Fibroblast of skin of right biceps (primary cell): Measurements from ENCODE around the gene SHC1.
"Not testable (repeated sequence)": the region's sequence is repeated elsewhere in the genome, so short reads cannot be mapped to it uniquely, and the experiment has no call there.

Source experiments
- DNase-seq: peaks from one replicate; pipeline ENCODE4 v3.0.0-alpha.2; 2013

Gene SHC1

GRCh38 chr1:154993572-154994268, 23.2 kb upstream of the SHC1 start, which contains the start of gene LENEP:
TSS of gene LENEP (plus strand) at chr1:154993586. CDS start at chr1:154993608, 22 bp downstream.
- no peak for DNase-seq

GRCh38 chr1:154992721-154993571, 22.4 kb upstream of the SHC1 start:
- peak; percentile 62 for DNase-seq

GRCh38 chr1:154990276-154990675, 19.7 kb upstream of the SHC1 start:
- DNase-seq: no peak

- no peak for DNase-seq
Measured at GRCh38 chr1:154989195-154989860, 18.8 kb upstream of the SHC1 start.

- DNase-seq: no peak
Measured at GRCh38 chr1:154988058-154988954, 17.8 kb upstream of the SHC1 start.

GRCh38 chr1:154987326-154987725, 16.8 kb upstream of the SHC1 start:
- no peak for DNase-seq

- not testable (repeated sequence) for DNase-seq
Measured at GRCh38 chr1:154986736-154987135, 16.2 kb upstream of the SHC1 start.

GRCh38 chr1:154983776-154984466, 13.4 kb upstream of the SHC1 start:
- DNase-seq: no peak

GRCh38 chr1:154982897-154983648, 12.5 kb upstream of the SHC1 start, which contains the start of gene FLAD1:
TSS of gene FLAD1 (plus strand) at chr1:154983344. CDS start at chr1:154983695, 351 bp downstream.
- DNase-seq: peak; percentile 100

- no peak for DNase-seq
Measured at GRCh38 chr1:154982341-154982740, 11.8 kb upstream of the SHC1 start.

- no peak for DNase-seq
Measured at GRCh38 chr1:154978360-154978759, 7.8 kb upstream of the SHC1 start.

- DNase-seq: not testable (repeated sequence)
Measured at GRCh38 chr1:154977762-154978161, 7.2 kb upstream of the SHC1 start.

- DNase-seq: peak; percentile 46
Measured at GRCh38 chr1:154975409-154976059, 5.0 kb upstream of the SHC1 start.

GRCh38 chr1:154974808-154975408, 4.4 kb upstream of the SHC1 start:
- peak; percentile 95 for DNase-seq

- DNase-seq: peak; percentile 100
Measured at GRCh38 chr1:154974102-154974807, 3.7 kb upstream of the SHC1 start, which contains the start of gene CKS1B. TSS of gene CKS1B (plus strand) at chr1:154974681. CDS start at chr1:154974746, 65 bp downstream.

GRCh38 chr1:154973344-154974101, 3.0 kb upstream of the SHC1 start:
- DNase-seq: peak; percentile 98

GRCh38 chr1:154972517-154973343, 2.2 kb upstream of the SHC1 start:
- DNase-seq: peak; percentile 99

- no peak for DNase-seq
Measured at GRCh38 chr1:154972213-154972516, 1.6 kb upstream of the SHC1 start.
